ENCODE results near the gene SBDS.
"Not testable (repeated sequence)": the region's sequence is repeated elsewhere in the genome, so short reads cannot be mapped to it uniquely, and the experiment has no call there.

SBDS gene

DNA sequence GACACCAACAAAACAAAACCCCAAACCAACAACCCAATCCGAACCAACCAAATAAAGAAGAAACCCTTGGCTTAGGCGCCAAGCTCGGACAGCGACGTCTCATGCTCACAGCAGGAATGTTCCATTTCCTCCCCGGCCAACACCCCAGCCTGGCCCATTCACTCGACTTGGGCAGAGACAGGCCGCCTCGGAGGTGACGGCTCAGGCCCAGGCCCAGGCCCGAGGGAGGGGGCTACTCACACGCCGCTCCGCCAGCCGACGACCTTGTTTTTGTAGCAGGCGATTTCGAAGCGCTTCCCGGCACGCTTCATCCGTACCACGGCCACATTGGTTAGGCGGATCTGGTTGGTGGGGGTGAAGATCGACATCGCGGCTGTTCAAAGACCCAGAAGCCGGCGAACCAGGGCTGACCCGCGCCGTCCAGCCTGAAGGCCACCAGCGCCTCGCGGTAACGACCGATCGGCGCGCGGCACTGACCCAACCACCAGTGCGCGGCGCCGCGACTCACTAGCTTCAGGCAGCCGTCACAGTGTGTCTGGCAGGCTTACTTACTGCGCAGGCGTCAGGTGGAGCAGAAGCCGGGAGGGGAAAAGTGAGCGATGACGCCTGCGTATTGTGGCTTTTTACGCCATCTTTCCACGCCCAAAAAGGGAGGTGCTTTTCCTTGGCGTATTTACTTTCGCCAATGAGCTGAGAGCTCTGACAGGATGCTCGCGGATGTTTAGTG, at the start of gene SBDS:
TSS of gene SBDS (minus strand) at position 537 of the 727 bp plus-strand sequence. CDS start at position 368, 169 bp downstream.
- DNase-seq, result peak; percentile 89

DNA sequence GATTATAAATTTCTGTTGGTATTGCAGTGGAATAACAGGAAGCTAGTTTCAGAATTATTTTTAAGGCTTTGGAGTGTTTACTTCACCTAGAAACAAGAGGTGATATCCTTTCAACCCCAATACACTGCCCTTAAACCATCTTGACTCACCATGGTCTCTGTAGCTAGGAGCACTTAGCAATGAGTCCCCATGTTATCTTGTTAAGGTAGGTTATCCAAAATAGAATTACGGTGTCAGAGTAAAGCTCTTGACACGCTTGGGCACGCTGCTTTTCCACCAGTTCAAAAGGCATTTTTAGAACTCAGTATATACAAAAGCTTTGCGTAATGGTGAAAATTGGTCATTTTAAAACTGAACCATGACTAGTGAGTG, 48.2 kb upstream of the SBDS start:
- not testable (repeated sequence) for DNase-seq

DNA sequence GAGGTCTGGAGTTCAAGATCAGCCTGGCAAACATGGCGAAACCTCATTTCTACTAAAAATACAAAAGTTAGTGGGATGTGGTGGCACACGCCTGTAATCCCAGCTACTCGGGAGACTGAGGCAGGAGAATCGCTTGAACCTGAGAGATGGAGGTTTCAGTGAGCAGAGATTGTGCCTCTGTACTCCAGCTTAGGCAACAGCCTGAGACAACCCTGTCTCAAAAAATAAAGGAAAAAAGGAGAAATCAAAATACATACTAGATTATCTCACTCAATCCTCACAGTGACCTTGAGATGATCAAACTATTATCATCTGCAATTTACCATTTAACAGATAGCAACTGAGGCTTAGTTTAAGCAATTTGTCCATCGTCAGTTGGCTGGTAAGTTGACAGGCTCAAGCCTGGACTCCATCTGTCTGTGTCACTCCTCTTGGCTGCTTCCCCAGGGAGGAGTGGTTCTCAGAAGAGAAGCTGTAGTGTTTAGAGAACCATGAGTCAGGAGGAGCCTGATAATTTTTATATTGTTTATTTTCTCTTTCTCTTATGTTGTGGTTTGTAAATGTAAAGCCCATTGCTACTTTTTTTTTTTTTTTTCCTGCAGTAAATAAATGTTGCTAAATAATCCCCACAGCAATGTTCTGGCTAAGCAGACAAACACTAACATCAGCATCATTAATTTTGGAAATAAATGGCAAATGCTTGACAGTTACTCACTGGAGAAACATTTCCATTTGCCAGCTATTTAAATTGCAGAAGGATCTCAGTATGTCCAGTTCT, 47.6 kb upstream of the SBDS start:
- DNase-seq, result not testable (repeated sequence)

DNA sequence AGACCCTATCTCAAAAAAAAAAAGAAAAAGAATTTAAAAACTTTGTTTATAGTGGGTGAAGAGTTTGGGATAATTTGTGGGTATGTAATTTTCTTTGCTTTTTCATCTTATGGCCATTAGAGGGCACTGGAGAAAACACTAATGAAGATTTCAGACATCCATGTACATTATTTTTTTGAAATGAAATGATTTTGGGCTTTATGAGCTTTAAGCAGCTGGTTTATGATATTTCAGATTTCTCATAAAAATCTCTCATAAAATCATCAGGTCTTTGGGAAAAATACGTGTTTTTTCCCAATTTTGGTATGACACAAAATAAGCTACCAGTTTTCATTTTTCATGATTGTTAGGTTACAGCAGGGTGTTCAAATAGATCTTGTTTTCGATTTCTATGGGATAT, 45.4 kb upstream of the SBDS start:
- not testable (repeated sequence) for DNase-seq

DNA sequence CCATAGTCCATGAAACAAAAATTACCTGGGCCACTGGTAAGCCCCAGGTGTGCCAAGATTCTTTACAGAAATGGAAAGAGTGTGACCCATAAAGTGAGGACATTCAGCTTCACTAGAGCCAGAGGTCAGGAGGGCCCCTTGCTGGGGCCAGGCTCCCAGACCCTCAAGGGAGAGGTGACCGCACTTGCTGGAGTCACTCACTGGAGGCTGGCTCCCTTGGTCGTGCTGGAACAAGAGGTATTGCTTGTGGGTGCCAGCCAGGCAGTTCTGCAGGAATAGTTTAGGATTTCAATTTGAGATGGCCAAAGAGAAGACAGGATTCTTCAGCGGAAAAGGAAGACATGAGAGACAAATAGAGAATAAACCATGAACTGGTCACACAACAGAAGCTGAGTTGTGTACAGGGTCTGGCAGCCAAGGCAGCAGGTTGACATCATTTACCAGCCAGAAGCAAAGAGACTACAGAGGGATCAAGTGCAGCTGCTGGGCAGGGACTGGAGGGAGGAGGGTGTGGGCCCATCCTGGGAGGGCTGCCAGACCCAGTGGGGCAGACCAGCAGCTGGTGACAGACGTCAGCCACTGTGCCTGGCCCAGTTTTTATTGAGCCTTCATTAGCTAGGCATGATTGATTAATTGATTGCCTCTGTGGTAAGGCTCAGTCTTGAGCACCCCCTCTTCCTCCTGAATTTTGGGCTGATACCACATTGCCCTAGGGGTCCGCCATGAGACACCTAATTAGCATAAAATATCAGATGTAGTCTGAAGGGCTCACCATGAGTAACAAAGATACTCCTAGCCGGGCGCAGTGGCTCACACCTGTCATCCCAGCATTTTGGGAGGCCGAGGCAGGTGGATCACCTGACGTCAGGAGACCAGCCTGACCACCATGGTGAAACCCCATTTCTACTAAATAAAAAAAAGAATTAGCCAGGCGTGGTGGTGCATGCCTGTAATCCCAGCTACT, 41.3 kb upstream of the SBDS start:
- DNase-seq, result not testable (repeated sequence)

DNA sequence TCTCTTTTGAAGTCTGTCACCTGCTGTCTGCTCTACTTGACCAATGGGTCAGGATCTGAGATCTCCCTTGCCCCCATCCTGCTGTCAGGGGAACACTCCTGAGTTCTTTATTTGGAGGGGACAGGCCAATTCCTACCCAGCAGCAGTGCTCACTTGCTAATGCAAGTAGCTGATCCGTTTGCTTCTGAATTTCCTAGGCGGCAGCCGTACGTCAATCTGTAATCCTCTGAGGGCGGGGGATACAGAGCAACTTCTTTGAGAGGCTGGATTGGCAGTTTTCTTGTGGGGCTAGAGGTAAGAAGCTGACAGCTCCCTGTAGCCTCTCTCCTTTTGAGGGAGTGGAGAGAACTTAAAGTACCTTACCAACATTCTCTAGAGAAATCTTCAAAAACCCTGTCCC, 37.9 kb upstream of the SBDS start:
- DNase-seq, result no peak

DNA sequence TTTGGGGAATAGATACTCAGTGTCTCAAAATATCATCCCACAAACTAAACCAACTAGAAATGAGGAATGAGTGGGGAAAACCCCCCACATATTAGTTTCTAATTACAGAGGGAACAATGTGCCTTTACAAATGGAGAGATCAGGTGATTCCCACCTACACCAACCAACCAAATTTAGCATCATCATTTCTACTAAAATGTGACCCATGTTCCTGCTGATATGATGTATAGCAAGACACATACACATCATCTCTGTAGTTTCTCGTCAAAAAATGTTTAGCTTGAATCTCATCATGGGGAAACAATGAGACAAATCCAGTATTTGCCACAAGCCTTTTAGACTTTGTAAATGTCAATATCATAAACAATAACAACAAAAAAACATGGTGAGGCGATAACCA, 36.3 kb upstream of the SBDS start:
- DNase-seq, result not testable (repeated sequence)

DNA sequence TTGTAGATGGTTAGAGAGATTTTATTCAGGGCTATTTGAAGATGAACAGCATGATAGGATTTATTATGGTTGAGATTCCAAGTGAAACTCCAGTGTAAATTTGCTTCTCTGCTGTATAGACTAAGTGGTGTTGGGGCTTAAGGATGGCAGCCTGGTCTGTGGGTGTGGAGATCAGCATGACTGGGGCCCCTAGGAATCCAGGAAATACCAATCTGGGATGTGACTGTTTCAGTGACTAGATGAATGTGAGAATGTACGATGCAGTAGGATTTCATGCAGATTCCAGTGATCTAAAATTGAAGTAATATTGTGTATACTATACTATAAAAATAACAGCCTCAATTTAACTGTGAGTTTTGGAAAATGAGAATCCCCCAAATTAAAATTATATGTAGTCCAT, 30.1 kb upstream of the SBDS start:
- DNase-seq, result not testable (repeated sequence)

DNA sequence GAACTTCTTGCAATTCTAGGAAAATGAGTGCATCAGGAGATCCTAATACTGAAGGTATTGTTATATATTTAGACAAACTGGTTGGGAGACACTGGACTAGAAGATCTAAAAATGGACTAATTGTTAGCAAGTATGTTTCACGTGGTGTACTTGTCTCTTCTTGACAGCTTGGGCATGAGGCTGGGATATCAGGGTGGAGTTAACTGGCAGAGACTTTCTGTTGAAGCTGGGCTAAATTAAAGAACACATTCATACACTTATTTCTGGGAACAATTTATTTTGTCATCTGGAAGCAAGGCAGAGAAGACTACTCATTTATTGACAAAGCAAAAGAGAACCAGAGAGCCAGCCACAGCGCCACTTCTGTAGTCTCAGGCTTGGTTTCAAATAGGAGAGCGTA, 27.1 kb upstream of the SBDS start:
- no peak for DNase-seq

DNA sequence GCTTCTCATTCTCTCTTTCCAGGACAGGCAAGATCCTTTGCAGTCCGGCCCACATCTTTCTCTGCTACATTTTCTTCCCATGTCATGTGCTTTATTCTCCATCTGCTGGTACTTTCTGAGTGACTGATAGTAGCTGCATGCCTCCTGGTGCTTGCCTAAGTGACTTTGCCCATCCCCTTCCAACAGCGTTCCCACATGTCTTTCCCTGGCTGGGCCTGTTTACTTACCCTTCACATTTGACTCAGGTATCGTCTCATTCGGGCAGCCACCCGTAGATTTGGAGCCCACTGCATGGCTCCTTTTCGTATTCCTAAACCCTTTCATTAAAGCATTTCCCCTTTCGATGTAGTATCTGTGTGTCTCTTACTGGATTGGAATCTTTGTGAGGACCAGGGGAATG, 25.9 kb upstream of the SBDS start:
- no peak for DNase-seq

DNA sequence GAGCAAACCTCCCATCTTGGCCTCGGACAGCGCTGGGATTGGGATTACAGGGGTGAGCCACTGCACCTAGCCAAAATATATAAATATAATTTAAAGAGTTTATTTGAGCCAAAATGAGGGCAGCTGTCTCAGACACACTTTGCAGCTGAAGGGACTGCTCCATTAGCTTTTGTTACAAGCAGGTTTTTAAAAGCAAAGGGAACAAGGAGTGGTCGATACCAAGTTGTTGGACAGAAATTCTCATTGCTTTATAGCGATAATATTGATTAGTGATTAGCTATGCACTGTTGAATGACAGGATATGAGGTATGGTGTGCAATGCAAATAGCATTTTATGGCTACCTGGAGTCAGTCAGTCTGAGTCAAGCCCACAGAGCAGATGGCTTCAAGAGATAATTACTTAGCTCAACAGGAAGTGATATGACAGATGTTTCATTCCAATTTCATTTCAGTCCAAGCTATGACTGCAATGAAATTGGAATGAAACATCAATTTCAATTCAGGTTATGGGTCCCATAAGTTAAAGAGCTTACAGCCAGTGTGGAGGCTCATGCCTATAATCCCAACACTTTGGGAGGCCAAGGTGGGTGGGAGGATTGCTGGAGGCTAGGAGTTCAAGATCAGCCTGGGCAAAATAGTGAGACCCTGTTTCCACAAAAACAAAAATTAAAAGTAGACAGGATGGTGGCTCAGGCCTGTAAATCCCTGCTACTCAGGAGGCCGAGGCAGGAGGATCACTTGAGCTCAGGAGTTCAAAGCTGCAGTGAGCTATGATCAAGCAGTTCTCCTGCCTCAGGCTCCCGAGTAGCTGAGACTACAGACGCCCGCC, 24.4 kb upstream of the SBDS start:
- no peak for DNase-seq

DNA sequence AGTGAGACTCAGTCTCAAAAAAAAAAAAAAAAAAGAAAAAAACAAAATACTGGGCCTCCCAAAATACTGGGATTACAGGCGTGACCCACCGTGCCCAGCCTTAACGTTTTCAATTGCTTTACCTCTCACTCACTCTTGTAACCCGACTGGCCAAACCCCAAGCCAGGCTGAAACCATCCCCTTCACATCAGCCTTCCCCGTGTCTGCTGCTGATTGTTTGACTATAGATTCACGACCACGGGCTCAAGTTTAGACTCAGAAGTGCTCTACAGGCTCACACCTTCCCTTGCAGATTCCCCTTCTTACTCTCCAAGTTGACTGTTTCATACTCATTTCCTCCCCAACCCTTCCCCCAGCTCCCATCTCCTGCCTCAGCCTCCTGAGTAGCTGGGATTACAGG, 23.6 kb upstream of the SBDS start:
- no peak for DNase-seq

DNA sequence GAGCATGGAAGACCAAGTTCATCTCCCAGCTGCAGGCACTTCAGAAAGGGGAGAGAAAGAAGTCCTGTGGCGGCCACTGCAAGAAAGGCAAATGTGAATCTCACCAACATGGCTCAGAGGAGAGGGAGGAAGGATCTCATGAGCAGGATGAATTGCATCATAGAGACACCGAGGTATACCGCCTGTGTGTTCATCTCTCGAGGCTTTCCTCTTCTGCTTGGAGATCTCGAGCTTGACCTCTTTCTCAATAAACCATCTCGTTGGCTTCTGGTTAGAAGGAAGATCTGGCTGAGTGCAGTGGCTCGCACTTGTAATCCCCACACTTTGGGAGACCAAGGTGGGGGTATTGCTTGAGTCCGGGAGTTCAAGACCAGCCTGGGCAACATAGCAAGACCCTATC, 22.6 kb upstream of the SBDS start:
- not testable (repeated sequence) for DNase-seq

DNA sequence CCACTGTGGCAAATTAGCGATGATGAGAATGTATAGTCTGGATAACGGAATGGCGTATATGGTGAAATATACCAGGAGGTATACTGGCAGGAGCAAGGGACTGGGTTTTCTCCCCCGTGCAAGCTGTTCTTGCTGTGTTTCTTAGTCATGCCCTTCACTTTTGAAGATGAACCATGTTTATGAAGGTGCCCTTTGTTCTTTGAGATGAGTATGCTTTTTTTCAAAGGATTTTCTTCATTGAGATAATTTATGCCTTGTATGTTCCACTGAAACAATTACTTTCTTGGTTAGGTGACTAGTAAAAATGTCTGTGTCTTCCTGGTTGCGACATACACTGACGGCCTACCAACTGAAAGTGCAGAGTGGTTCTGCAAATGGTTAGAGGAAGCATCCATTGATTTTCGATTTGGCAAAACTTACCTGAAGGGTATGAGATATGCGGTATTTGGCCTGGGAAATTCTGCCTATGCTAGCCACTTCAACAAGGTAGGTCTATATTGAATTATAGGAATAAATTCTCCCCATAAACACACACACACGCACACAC, 18.8 kb upstream of the SBDS start:
- not testable (repeated sequence) for DNase-seq

DNA sequence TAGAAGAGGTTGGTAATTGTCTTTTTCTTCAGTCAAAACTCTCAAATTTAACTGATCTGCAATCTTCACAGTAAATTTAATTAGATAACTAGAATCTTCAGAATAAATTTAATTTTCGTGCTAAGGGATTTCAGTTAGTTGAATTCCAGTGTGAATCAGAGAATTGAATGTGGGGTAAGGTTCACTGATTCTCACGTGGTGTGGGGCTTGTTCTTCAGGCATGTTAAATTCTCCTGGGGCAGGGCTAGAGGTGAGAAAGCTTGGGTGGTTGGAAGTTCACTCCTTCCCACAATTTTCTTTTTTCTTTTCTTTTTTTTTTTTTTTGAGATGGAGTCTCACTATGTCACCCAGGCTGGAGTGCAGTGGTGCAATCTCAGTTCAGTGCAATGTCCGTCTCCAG, 14.3 kb upstream of the SBDS start:
- DNase-seq, result not testable (repeated sequence)

DNA sequence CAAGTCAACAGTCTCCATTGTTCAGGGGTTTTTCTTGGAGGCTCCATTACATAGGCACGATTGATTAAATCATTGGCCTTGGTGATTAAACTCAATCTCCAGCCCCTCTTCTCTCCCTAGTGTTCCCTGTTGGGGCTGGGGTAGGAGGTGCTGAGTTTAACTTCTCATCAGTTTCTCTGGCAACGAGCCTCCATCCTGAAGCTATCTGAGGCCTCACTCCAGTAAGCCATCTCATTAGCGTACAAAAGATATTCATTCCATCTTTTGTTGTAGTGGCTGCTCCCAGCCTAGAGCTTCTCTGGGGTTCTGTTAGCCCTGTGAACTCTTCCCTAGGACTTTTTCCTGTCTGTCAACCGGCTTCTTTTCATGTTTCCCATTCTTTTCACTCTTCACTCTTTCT, 12.9 kb upstream of the SBDS start:
- DNase-seq, result no peak

DNA sequence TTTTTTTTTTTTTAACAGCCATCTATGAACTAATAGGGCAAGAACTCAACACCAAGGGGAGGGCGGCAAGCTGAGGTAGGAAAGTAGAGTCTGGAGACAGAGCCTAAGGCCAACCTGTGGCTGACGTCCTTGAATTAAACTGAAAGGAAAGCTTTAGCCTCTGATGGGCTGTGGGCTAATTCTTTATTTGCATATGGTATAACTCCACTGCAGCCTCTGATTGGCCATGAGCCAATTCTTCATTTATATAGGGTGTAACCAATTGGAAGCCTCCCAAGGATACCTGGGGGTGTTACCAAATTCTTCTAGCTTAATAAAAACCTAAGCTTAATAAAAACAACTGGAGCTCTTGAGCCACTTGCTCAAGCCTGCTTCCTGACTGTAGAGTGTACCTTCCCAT, 11.6 kb upstream of the SBDS start:
- no peak for DNase-seq

DNA sequence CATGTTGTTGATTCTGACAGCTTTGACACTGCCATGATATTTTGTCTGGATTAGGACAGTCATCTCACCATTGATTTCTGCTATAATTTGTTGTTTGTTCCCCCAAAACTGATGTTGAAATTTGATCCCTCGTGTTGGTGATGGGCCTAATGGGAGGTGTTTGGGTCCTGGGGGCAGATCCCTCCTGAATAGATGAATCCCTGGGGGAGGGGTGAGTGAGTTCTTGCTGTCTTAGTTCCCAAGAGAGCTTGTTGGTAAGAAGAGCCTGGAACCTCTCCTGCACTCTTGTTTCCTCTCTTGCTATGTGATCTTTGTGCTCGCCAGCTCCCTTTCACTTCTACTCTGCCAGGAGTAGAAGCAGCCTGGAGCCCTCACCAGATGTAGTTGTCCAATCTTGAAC, 8.8 kb upstream of the SBDS start:
- not testable (repeated sequence) for DNase-seq

DNA sequence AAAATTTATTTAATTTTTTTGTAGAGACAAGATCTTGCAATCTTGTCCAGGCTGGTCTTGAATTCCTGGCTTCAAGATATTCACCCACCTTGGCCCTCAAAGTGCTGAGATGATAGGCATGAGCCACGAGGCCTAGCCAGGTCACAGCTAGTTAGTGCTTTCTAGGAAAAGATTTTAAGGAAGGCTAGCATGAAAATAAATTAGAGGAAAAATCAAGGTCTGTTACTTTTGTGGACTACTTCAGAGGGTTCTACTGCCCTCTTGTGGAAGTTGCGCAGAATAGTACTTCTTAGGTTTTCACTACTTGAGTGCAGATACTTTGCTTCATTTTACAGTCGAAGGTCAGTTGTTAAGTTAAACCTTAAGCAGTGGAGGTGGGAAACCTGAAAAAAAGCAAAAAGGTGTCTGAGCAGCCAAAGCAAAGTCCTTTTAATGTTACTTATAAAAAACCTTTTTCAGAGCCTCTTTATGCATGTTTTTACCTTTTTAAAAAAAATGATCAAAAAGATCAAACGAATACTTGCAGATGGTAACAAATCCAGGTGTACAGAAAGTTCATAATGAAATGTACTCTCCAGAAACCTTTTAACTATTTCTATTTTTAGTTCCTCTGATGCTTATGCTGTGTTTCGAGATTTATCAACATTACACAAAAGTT, 5.3 kb upstream of the SBDS start:
- not testable (repeated sequence) for DNase-seq

DNA sequence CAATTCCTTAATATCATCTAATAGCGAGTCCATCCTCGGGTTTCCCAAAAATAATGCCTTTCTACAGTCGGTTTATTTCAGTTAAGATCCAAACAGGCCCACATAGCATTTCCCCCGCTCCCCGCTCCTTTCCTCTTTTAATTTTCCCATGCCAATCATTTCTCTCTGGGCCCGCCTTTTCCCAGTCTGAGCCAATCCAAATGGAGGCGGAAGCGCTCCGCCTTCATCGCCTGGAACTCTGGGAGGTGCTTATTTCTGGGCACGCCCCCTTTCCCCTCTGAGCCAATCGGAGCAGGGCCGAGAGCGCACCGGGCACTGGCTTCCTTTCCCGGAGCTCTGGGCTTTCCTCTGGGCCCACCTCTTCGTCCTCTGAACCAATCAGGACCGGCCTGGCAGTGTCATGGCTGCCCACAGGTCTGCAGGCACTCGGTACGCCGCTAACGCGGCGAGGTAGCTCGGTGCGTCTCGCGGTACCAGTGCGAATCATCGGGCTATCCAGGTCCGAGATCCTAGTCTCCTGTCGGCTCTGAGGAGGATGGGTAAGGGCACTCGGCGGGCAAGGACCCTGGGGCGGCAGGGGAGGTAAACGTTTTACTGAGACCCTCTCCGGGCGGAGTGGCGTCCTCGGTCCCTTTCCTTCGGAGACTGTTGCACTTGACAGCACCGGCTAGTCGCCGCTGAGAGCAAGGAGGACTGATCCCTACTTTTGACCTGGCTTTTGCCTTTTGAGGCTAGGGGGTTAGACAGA, 1.2 kb upstream of the SBDS start, which contains the start of gene TYW1:
TSS of gene TYW1 (plus strand) at position 390 of the 748 bp plus-strand sequence. CDS start at position 536, 146 bp downstream.
- peak; percentile 97 for DNase-seq

DNA sequence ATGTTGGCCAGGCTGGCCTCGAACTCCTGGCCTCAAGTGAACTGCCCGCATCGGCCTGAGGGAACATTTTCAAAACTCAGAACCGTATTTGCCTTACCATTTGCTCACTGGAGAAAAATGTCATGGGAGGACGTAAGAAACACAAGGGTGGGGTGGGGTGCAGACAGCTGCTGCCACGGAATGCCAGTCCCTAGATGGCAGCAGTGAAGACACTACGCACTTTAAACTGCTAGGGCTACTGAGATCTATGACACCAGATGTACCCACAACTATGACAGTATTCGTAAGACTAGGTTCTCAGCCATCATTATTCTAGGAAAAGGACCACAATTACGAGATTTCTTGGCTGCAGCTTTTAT, 716 bp downstream of the SBDS start:
- peak; percentile 51 for DNase-seq

Data from activated CD8-positive, alpha-beta memory T cell treated with anti-CD3 and anti-CD28 coated beads, Interleukin-2, amount 50 U/mL, for 4 hours (primary cell).